ACC112 (cell line): Measurements from ENCODE around the gene RBKS.

Experiments used
- H2AFZ ChIP-seq: fragments of 200-600 bp; sonication (generic); one replicate; pipeline ENCODE4 v1.6.0; 2017; ENCODE audit warnings: antibody characterized with exemption, low read length; ENCODE audit not compliant: unreplicated experiment
- H3K27ac ChIP-seq: fragments of 200-600 bp; sonication (generic); 2 replicates; pipeline ENCODE4 v1.5.1; 2014; ENCODE audit warnings: low read depth, mild to moderate bottlenecking, antibody characterized with exemption, low read length, moderate library complexity
- H3K27me3 ChIP-seq: fragments of 200-600 bp; sonication (generic); 2 replicates; pipeline ENCODE4 v1.6.1; 2014; ENCODE audit warnings: mild to moderate bottlenecking, antibody characterized with exemption, low read length, moderate library complexity, mixed read lengths; ENCODE audit not compliant: insufficient read depth
- H3K36me3 ChIP-seq: fragments of 200-600 bp; sonication (generic); 2 replicates; pipeline ENCODE4 v1.6.1; 2016; ENCODE audit warnings: mild to moderate bottlenecking, antibody characterized with exemption, low read length, moderate library complexity, mixed read lengths; ENCODE audit not compliant: insufficient read depth
- H3K4me1 ChIP-seq: fragments of 200-600 bp; sonication (generic); one replicate; pipeline ENCODE4 v1.6.1; 2016; ENCODE audit warnings: low read length, mixed read lengths; ENCODE audit not compliant: insufficient read depth, unreplicated experiment, control insufficient read depth
- H3K4me3 ChIP-seq: fragments of 200-600 bp; sonication (generic); 2 replicates; pipeline ENCODE4 v1.5.1; 2014; ENCODE audit warnings: mild to moderate bottlenecking, low read depth, low read length
- H3K79me2 ChIP-seq: fragments of 200-600 bp; sonication (generic); one replicate; pipeline ENCODE4 v1.6.0; 2016; ENCODE audit warnings: low read length; ENCODE audit not compliant: control insufficient read depth, unreplicated experiment, insufficient read depth

RBKS gene

DNA sequence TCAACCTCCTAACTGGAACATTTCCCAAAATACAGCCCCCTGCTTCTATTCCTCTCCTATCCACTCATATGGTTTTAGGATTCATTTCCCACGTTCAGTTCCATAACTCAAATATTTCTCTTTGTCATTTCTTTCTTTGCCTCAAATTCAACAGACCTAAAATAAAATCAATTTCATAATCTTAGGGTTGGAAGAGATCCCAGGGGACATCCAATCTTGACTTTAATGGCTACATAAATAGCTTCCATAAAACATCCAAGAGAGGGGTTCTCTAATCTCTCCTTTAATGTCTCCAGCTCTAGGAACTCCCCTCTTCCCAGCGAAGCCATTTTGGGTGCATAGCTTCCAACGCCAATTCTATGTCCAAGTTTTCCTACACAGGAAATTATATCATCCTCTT lies 33.8 kb downstream of the RBKS start:
- Histone ChIP-seq H3K36me3 (no peaks in the 10 kb centered on the region), H3K4me3 (no peak overlapping the region), H3K79me2 (no peaks in the 10 kb centered on the region), H2AFZ (peak overlapping the region; percentile 16), H3K27me3 (no peaks in the 10 kb centered on the region), H3K27ac (peak overlapping the region; percentile 60), H3K4me1 (peaks cover 41% of the 10 kb centered on the region)

DNA sequence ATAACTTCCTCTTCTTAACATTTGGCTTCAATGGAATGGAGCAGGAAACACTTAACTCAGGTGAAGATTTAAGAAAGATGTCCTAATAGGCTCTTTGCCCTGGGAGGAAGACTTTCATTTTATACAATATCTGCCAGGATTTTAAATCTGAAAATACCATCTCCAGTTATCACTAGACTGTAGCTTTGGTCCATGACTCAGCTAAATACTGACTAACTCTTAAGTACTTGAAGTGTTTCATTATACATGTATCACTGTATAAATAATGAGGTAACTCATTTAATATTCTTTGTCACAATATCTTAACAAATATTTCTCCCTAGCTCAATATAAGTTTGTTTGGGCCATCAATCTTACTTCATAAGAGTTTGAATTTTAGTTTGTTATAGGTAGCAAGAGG lies 34.7 kb downstream of the RBKS start:
- no peaks in the 10 kb centered on the region for H3K27me3 ChIP-seq
- no peaks in the 10 kb centered on the region for H3K79me2 ChIP-seq
- H3K27ac ChIP-seq, result peak overlapping the region; percentile 60
- no peaks in the 10 kb centered on the region for H3K36me3 ChIP-seq
- H2AFZ ChIP-seq, result peak overlapping the region; percentile 51
- no peak overlapping the region for H3K4me3 ChIP-seq
- peaks cover 38% of the 10 kb centered on the region for H3K4me1 ChIP-seq

DNA sequence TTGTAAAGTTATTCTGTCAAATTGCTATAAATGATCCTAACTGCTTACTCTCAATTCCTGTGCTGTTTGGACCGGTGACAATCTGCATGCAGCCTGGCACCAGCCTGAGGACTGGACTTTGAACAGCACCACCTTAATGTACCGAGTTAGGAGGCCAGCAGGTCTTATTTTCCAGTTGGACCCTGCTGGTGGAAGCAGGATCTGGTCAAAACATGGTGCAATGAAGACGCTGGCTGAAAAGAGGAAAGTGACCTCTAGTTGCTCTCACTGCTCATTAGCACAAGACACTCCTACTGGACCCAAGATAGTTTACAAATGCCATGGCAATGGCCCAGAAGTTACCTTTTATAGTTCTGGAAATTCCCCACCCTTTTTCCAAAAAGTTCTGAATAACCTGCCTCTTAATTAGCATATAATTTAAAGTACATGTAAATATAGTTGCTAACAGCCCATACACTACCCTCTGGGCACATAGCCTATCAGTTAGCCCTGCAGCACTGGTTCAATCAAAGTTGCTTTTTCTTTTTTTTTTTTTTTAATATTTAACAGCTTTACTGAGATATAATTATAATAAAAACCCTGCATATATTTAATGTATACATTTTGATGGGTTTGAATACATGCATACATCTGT lies 35.8 kb downstream of the RBKS start:
- Histone ChIP-seq H3K79me2 (no peaks in the 10 kb centered on the region), H3K36me3 (no peaks in the 10 kb centered on the region), H2AFZ (no peak overlapping the region), H3K27ac (no peak overlapping the region), H3K4me1 (peaks cover 27% of the 10 kb centered on the region), H3K27me3 (no peaks in the 10 kb centered on the region), H3K4me3 (no peak overlapping the region)

DNA sequence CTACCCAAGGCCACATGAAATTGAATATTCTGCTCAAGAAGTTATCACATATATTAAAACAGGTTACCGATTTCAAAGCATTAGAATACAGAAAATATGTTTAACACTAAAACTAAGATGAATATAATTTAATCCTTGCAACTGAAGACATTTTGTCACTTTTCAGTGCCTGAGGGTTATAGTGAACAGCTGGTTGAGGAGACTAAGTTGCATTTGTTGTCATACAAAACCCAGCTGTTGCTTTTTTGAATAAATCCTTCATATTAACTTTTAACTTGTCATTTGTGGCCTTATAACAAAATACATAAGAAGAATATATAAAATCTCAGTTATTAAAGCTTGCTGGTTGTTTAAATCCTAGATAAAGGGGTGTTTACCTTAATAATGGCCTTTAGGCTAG lies 37.5 kb downstream of the RBKS start:
- Histone ChIP-seq H2AFZ (no peak overlapping the region), H3K27me3 (no peaks in the 10 kb centered on the region), H3K27ac (no peak overlapping the region), H3K4me3 (no peak overlapping the region), H3K79me2 (no peaks in the 10 kb centered on the region), H3K4me1 (peaks cover 27% of the 10 kb centered on the region), H3K36me3 (no peaks in the 10 kb centered on the region)

DNA sequence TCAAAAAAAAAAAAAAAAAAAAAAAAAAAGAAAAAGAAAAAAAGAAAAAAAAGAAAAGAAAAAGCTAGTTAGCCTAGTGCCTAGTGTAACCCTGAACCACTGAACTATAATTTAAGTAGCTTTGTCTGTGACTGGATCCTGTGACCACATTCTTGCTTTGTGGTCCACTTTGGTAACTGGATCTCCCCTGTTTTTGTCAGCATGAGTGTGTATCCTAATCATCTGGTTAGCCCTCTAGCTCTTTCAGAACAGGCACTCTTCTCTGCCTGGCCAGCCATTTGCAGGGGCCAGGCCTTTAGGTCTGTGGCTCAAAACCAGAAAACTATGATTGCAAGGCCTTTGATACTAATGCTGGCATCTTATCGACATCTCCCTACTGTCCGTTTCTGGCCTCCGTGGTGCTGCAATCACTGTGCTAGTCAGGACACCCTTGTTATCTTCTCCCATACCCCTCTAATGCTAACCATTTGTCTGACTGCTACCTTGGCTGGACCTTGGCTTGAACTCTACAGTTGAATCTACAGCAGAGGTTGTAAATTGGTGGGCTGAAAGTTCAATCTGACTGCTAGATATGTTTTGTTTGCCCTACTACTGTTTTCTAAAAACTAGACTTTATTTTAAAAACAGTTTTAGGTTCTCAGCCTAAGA lies 40.5 kb downstream of the RBKS start:
- no peaks in the 10 kb centered on the region for H3K79me2 ChIP-seq
- no peak overlapping the region for H3K27ac ChIP-seq
- no peaks in the 10 kb centered on the region for H3K4me1 ChIP-seq
- H2AFZ ChIP-seq, result no peak overlapping the region
- no peak overlapping the region for H3K4me3 ChIP-seq
- H3K27me3 ChIP-seq, result no peaks in the 10 kb centered on the region
- H3K36me3 ChIP-seq, result no peaks in the 10 kb centered on the region

DNA sequence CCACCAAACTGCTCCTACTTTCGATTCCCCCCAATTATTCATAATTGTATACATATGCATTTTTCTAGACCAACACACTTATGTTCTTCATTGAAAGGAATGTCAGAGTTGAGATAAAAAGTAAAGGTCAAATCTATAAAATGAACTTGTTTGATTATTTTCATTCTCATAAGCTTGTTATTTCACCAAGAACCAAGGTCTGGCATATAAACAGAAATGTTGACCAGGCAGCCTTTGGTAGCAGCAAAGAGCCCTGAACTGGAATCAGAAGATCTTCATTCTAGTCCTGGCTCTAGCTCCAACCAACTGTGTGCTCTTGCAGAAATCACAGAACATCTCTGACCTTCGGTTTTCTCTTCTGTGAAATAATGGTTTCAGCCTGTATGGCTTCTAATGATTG lies 42.9 kb downstream of the RBKS start:
- no peaks in the 10 kb centered on the region for H3K27me3 ChIP-seq
- no peak overlapping the region for H2AFZ ChIP-seq
- no peaks in the 10 kb centered on the region for H3K36me3 ChIP-seq
- H3K4me1 ChIP-seq, result no peaks in the 10 kb centered on the region
- no peak overlapping the region for H3K27ac ChIP-seq
- no peaks in the 10 kb centered on the region for H3K79me2 ChIP-seq
- no peak overlapping the region for H3K4me3 ChIP-seq

DNA sequence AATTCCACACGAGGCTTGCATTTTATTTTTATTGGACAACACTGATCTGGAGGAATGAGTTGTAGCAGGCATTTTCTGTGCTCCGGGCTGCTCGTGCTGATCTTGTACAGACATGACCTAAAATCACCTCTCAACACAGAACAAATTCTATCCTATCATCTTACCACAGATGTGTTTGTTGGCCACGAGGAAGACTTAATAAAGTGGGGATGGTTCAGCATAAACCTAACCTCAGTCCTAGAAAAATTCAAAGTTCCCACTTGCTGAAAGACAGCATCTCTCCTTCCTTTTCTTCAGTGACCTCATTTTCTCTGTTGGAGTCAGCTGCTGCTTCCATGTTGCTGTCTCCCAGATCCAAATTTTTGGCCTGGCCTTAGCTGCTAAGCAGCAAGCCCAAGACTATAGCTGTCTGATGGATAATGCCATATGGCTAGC lies 45.3 kb downstream of the RBKS start:
- Histone ChIP-seq H3K27me3 (no peaks in the 10 kb centered on the region), H3K27ac (no peak overlapping the region), H3K4me3 (no peak overlapping the region), H2AFZ (no peak overlapping the region), H3K36me3 (no peaks in the 10 kb centered on the region), H3K4me1 (no peaks in the 10 kb centered on the region), H3K79me2 (no peaks in the 10 kb centered on the region)

DNA sequence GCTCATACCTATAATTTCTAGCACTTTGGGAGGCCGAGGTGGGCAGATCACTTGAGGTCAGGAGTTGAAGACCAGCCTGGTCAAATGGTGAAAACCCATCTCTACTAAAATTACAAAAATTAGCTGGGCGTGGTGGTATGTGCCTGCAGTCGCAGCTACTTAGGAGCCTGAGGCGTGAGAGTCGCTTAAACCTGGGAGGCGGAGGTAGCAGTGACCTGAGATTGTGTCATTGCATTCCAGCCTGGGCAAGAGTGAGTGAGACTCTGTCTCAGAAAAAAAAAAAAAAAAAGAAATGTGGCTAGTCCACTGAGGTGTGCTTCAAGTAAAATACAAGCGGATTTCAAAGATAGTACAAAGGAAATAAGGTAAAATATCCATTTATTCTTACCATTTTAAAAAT lies 46.2 kb downstream of the RBKS start:
- Histone ChIP-seq H2AFZ (no peak overlapping the region), H3K27ac (no peak overlapping the region), H3K36me3 (no peaks in the 10 kb centered on the region), H3K79me2 (no peaks in the 10 kb centered on the region), H3K4me3 (no peak overlapping the region), H3K27me3 (no peaks in the 10 kb centered on the region), H3K4me1 (no peaks in the 10 kb centered on the region)

DNA sequence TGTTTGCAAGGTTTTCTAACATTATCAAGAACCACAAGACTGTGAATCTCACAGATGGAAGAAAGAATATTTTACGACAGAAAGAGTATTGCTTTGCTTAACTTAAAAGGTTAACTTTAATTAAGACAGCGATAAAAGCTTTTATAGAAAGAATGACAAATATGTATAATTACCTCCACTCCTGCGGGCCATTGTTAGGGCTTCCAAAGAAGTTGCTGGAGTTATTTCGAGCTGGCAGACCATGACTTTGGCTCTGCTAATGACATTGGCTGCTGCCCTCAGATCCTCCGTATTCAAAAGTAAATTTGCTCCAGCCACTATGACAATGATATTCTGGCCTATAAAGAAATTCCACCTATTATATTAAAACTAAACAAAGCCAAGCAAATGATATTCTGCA lies 47.3 kb downstream of the RBKS start:
- Histone ChIP-seq H3K4me3 (no peak overlapping the region), H3K4me1 (no peaks in the 10 kb centered on the region), H3K27ac (no peak overlapping the region), H3K36me3 (no peaks in the 10 kb centered on the region), H2AFZ (no peak overlapping the region), H3K79me2 (no peaks in the 10 kb centered on the region), H3K27me3 (no peaks in the 10 kb centered on the region)

DNA sequence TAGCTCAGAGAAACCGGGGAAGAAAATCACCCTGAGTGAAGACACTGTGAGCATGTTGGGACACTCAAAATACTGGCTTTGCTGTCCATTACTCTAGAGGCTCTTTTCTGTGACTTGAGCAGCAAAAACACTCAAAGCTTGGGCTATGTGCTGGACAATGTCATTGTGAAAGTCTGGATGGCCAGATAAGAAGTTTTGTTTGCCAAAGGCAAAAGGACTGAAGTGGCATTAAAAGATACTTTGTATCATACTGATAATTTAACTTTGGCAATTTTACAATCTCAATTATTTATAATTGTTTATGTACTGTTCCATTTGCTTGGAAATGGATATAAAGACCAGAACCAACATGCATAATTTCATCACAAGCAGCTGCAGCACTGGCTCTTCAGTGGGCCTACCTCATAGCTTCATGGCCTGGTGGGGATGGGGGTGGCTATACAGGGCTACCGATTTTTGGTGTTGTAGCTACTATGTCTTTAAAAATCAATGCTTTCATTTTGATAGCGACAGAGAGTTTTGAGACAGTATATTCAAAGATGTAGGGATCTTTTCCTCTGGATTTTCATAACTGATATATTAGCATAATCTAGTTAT lies 51.1 kb downstream of the RBKS start:
- Histone ChIP-seq H3K27ac (no peak overlapping the region), H2AFZ (no peak overlapping the region), H3K27me3 (no peaks in the 10 kb centered on the region), H3K4me1 (no peaks in the 10 kb centered on the region), H3K4me3 (no peak overlapping the region), H3K36me3 (no peaks in the 10 kb centered on the region), H3K79me2 (no peaks in the 10 kb centered on the region)

DNA sequence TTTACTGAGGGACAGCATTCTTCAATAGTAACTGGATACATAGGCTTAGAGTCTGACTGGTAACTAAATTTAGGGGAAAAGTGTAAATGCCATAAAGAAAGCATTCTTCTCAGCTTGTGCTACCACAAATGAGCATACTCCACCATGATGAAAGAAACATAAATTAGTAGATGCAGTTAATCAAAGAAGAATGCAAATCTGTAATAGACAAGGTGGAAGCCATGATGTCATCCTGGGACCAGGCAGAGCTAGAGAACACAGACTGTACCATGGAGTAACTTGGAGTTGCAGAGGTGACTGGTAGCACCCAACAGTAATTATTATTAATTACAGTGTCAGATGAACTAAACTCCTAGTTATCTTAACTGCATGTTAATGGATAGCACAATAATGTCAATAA lies 51.7 kb downstream of the RBKS start:
- no peaks in the 10 kb centered on the region for H3K27me3 ChIP-seq
- no peak overlapping the region for H2AFZ ChIP-seq
- H3K79me2 ChIP-seq, result no peaks in the 10 kb centered on the region
- no peak overlapping the region for H3K27ac ChIP-seq
- H3K36me3 ChIP-seq, result no peaks in the 10 kb centered on the region
- H3K4me1 ChIP-seq, result no peaks in the 10 kb centered on the region
- H3K4me3 ChIP-seq, result no peak overlapping the region
